ENCODE results near the gene PICK1. TPM values are rescaled to one million over a fixed set of nuclear protein-coding genes. Genes with fewer than 3 reads are reported as not detected.

Gene PICK1
- polyA plus RNA-seq, 1 donor from 2014 or later, result 101 TPM

- Histone ChIP-seq H3K9me3 (ENCODE audit: low read length) (no peaks in the 10 kb centered on the region), H3K27ac (ENCODE audit: low read length) (no peak overlapping the region), H3K79me2 (replicated peaks; ENCODE audit: insufficient read depth, low read length) (no peaks in the 10 kb centered on the region), H3K36me3 (ENCODE audit: insufficient read depth, low read length) (no peaks in the 10 kb centered on the region), H3K9ac (ENCODE audit: low read length) (no peak overlapping the region), H3K27me3 (ENCODE audit: insufficient read depth, low read depth, low read length) (no peaks in the 10 kb centered on the region), H3K4me3 (ENCODE audit: low read length) (no peak overlapping the region), H2AFZ (ENCODE audit: low read depth, low read length) (no peak overlapping the region), H3F3A (ENCODE audit: insufficient read depth, low read length, poor library complexity, severe bottlenecking) (no peaks in the 10 kb centered on the region), H3K9me2 (ENCODE audit: insufficient read depth, low read length) (no peaks in the 10 kb centered on the region), H4K20me1 (ENCODE audit: insufficient read depth) (no peaks in the 10 kb centered on the region), H3K4me2 (ENCODE audit: low read length) (no peak overlapping the region)
- TF ChIP-seq, protein P1, sequence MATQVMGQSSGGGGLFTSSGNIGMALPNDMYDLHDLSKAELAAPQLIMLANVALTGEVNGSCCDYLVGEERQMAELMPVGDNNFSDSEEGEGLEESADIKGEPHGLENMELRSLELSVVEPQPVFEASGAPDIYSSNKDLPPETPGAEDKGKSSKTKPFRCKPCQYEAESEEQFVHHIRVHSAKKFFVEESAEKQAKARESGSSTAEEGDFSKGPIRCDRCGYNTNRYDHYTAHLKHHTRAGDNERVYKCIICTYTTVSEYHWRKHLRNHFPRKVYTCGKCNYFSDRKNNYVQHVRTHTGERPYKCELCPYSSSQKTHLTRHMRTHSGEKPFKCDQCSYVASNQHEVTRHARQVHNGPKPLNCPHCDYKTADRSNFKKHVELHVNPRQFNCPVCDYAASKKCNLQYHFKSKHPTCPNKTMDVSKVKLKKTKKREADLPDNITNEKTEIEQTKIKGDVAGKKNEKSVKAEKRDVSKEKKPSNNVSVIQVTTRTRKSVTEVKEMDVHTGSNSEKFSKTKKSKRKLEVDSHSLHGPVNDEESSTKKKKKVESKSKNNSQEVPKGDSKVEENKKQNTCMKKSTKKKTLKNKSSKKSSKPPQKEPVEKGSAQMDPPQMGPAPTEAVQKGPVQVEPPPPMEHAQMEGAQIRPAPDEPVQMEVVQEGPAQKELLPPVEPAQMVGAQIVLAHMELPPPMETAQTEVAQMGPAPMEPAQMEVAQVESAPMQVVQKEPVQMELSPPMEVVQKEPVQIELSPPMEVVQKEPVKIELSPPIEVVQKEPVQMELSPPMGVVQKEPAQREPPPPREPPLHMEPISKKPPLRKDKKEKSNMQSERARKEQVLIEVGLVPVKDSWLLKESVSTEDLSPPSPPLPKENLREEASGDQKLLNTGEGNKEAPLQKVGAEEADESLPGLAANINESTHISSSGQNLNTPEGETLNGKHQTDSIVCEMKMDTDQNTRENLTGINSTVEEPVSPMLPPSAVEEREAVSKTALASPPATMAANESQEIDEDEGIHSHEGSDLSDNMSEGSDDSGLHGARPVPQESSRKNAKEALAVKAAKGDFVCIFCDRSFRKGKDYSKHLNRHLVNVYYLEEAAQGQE (IDR thresholded peaks at IDR 0.05; ENCODE audit: borderline replicate concordance), result no peak
- TF ChIP-seq CTCF (IDR thresholded peaks at IDR 0.05; ENCODE audit: poor library complexity, severe bottlenecking) (no peak), RAD21 (conservative IDR thresholded peaks at IDR 0.05) (no peak), TAF1 (IDR thresholded peaks at IDR 0.05; ENCODE audit: low read depth) (no peak), SMC3 (conservative IDR thresholded peaks at IDR 0.05; ENCODE audit: poor library complexity) (no peak), POLR2AphosphoS5 (IDR thresholded peaks at IDR 0.05) (no peak), EZH2 (IDR thresholded peaks at IDR 0.05; ENCODE audit: borderline replicate concordance, insufficient read depth, low read length, poor library complexity, severe bottlenecking) (no peak), EP300 (conservative IDR thresholded peaks at IDR 0.05; ENCODE audit: poor library complexity, severe bottlenecking) (no peak), MXI1 (conservative IDR thresholded peaks at IDR 0.05; ENCODE audit: poor library complexity, severe bottlenecking) (no peak)
Observed at GRCh38 chr22:38051261-38051660, 5.9 kb upstream of the PICK1 start.

DNA sequence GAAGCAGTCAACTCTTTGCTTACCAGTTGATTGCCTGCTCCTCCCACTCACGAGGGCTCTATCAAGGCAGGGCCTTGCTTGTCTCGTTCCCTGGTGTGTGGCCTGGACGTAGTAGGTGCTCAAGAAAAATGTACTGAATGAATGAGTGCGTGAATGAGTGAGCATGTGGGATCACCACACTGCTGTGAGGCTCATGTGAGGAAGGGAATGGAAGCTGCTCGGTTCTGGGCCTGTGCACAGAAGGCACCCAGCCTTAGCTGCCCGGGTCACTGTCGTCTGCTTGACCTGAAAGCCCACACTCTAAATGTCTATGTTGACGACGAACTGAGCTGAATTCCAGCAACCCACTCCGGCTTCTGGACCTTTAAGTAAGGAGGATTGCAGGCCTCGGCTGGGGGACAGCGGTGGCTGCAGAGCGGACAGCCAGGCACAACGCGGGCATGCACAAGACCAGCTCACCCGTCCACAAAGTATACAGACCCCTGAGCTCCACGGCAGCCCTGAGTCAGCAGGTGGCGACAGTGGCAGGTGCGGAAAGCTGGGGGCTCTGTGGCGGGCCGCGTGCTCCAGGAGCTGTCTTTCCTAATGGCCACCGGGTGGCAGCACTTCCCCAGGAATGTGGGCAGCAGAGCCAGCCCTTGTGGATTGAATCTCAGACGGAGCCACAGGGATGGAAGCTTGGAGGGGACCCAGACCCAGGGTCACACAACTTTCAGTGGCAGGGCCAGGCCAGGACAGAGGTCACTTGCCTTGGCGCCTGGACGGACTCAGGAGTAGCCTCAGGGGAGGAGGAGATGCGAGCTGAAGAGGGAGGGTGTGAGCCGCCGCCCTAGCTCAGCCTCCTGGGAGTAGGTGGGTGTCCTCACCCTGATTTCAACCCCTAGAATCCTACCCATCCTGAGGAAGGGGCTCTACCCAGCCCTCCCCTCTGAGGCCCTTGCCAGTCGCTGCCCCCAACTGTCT lies 5.0 kb upstream of the PICK1 start:
- H3K36me3 ChIP-seq (ENCODE audit: insufficient read depth, low read length), result no peaks in the 10 kb centered on the region
- H3K4me3 ChIP-seq (ENCODE audit: low read length), result no peak overlapping the region
- no peak overlapping the region for H3K9ac ChIP-seq (ENCODE audit: low read length)
- H3F3A ChIP-seq (ENCODE audit: insufficient read depth, low read length, poor library complexity, severe bottlenecking), result no peaks in the 10 kb centered on the region
- H2AFZ ChIP-seq (ENCODE audit: low read depth, low read length), result no peak overlapping the region
- H4K20me1 ChIP-seq (ENCODE audit: insufficient read depth), result no peaks in the 10 kb centered on the region
- no peaks in the 10 kb centered on the region for H3K79me2 ChIP-seq (replicated peaks; ENCODE audit: insufficient read depth, low read length)
- no peaks in the 10 kb centered on the region for H3K9me3 ChIP-seq (ENCODE audit: low read length)
- H3K4me2 ChIP-seq (ENCODE audit: low read length), result no peak overlapping the region
- TF ChIP-seq SMC3 (conservative IDR thresholded peaks at IDR 0.05; ENCODE audit: poor library complexity) (peak; percentile 98), TAF1 (IDR thresholded peaks at IDR 0.05; ENCODE audit: low read depth) (no peak), EZH2 (IDR thresholded peaks at IDR 0.05; ENCODE audit: borderline replicate concordance, insufficient read depth, low read length, poor library complexity, severe bottlenecking) (no peak), RAD21 (conservative IDR thresholded peaks at IDR 0.05) (peak; percentile 99), MXI1 (conservative IDR thresholded peaks at IDR 0.05; ENCODE audit: poor library complexity, severe bottlenecking) (peak; percentile 64), POLR2AphosphoS5 (IDR thresholded peaks at IDR 0.05) (no peak), EP300 (conservative IDR thresholded peaks at IDR 0.05; ENCODE audit: poor library complexity, severe bottlenecking) (no peak), CTCF (IDR thresholded peaks at IDR 0.05; ENCODE audit: poor library complexity, severe bottlenecking) (peak; percentile 99)
- TF ChIP-seq, protein P1 (IDR thresholded peaks at IDR 0.05; ENCODE audit: borderline replicate concordance), result no peak
- H3K27me3 ChIP-seq (ENCODE audit: insufficient read depth, low read depth, low read length), result no peaks in the 10 kb centered on the region
- no peak overlapping the region for H3K27ac ChIP-seq (ENCODE audit: low read length)
- no peaks in the 10 kb centered on the region for H3K9me2 ChIP-seq (ENCODE audit: insufficient read depth, low read length)
